HL-60 (cell line): ENCODE measurements around the gene HIGD1A.

Source experiments
- DNase-seq, 2 experiments: peaks; one replicate each; pipeline ENCODE4 v3.0.0-alpha.2; 2010 to 2020; ENCODE audit warnings: low read depth in 1 of 2, low spot score in 1 of 2
- H3K27ac ChIP-seq: fragments of 250-450 bp; sonication (Bioruptor Pico); replicated peaks from 2 replicates; pipeline ENCODE4 v1.5.1; 2020; ENCODE audit warnings: mild to moderate bottlenecking, moderate library complexity
- H3K27me3 ChIP-seq: fragments of 250-450 bp; sonication (Bioruptor Pico); 2 replicates; pipeline ENCODE4 v1.5.1; 2021; ENCODE audit warnings: mild to moderate bottlenecking, moderate library complexity; ENCODE audit not compliant: insufficient read depth, poor library complexity, severe bottlenecking
- H3K4me3 ChIP-seq: replicated peaks from 2 replicates; pipeline ENCODE4 v1.5.1; 2011; ENCODE audit warnings: mild to moderate bottlenecking, control low read depth, low read length; ENCODE audit not compliant: insufficient read depth
- GABPA ChIP-seq: IDR thresholded peaks from 2 replicates; pipeline ENCODE4 v1.6.1; 2012; ENCODE audit warnings: low read depth
- POLR2AphosphoS5 ChIP-seq: IDR thresholded peaks from 2 replicates; pipeline ENCODE4 v1.6.1; 2012; ENCODE audit warnings: low read depth
- SPI1 ChIP-seq: IDR thresholded peaks from 2 replicates; pipeline ENCODE4 v1.6.1; 2012; ENCODE audit warnings: low read depth, mild to moderate bottlenecking, borderline replicate concordance
- TF ChIP-seq, protein P1 (sequence below): IDR thresholded peaks from one replicate; pipeline ENCODE4 v1.5.1; 2011; ENCODE audit warnings: low read length, control low read depth, inconsistent platforms; ENCODE audit not compliant: insufficient read depth
- TF ChIP-seq, protein P2 (sequence below): IDR thresholded peaks from 2 replicates; pipeline ENCODE4 v1.6.1; 2012; ENCODE audit warnings: low read depth; ENCODE audit not compliant: insufficient replicate concordance

HIGD1A gene

DNA sequence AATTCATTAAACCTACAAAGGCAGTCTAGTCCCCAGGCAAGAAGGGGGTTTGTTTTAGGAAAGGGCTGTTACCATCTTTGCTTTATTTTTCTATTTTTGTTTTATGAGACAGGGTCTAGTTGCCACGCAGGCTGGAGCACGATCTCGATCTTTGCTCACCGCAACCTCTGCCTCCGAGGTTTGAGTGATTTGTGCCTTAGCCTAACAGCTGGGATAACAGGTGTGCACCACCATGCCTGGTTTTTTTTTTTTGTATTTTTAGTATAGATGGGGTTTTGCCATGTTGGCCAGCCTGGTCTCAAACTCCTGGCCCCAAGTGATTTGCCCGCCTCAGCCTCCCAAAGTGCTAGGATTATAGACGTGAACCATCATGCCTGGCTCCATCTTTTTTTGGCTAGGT lies 4.9 kb downstream of the HIGD1A start:
- no peak for DNase-seq
- Histone ChIP-seq H3K4me3 (no peak overlapping the region), H3K27ac (no peak overlapping the region), H3K27me3 (no peaks in the 10 kb centered on the region)
- TF ChIP-seq, protein P1, sequence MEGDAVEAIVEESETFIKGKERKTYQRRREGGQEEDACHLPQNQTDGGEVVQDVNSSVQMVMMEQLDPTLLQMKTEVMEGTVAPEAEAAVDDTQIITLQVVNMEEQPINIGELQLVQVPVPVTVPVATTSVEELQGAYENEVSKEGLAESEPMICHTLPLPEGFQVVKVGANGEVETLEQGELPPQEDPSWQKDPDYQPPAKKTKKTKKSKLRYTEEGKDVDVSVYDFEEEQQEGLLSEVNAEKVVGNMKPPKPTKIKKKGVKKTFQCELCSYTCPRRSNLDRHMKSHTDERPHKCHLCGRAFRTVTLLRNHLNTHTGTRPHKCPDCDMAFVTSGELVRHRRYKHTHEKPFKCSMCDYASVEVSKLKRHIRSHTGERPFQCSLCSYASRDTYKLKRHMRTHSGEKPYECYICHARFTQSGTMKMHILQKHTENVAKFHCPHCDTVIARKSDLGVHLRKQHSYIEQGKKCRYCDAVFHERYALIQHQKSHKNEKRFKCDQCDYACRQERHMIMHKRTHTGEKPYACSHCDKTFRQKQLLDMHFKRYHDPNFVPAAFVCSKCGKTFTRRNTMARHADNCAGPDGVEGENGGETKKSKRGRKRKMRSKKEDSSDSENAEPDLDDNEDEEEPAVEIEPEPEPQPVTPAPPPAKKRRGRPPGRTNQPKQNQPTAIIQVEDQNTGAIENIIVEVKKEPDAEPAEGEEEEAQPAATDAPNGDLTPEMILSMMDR, result no peak
- TF ChIP-seq POLR2AphosphoS5, result no peak
- TF ChIP-seq GABPA, result no peak
- TF ChIP-seq, protein P2, sequence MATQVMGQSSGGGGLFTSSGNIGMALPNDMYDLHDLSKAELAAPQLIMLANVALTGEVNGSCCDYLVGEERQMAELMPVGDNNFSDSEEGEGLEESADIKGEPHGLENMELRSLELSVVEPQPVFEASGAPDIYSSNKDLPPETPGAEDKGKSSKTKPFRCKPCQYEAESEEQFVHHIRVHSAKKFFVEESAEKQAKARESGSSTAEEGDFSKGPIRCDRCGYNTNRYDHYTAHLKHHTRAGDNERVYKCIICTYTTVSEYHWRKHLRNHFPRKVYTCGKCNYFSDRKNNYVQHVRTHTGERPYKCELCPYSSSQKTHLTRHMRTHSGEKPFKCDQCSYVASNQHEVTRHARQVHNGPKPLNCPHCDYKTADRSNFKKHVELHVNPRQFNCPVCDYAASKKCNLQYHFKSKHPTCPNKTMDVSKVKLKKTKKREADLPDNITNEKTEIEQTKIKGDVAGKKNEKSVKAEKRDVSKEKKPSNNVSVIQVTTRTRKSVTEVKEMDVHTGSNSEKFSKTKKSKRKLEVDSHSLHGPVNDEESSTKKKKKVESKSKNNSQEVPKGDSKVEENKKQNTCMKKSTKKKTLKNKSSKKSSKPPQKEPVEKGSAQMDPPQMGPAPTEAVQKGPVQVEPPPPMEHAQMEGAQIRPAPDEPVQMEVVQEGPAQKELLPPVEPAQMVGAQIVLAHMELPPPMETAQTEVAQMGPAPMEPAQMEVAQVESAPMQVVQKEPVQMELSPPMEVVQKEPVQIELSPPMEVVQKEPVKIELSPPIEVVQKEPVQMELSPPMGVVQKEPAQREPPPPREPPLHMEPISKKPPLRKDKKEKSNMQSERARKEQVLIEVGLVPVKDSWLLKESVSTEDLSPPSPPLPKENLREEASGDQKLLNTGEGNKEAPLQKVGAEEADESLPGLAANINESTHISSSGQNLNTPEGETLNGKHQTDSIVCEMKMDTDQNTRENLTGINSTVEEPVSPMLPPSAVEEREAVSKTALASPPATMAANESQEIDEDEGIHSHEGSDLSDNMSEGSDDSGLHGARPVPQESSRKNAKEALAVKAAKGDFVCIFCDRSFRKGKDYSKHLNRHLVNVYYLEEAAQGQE, result no peak
- TF ChIP-seq SPI1, result no peak

GRCh38 chr3:42796332-42796885 lies 7.9 kb downstream of the HIGD1A start:
- Histone ChIP-seq H3K27me3 (no peaks in the 10 kb centered on the region), H3K27ac (no peak overlapping the region), H3K4me3 (no peak overlapping the region)
- DNase-seq, result no peak
- TF ChIP-seq, protein P2, result no peak
- TF ChIP-seq, protein P1, result no peak
- TF ChIP-seq POLR2AphosphoS5, result no peak
- TF ChIP-seq GABPA, result no peak
- no peak for TF ChIP-seq SPI1

DNA sequence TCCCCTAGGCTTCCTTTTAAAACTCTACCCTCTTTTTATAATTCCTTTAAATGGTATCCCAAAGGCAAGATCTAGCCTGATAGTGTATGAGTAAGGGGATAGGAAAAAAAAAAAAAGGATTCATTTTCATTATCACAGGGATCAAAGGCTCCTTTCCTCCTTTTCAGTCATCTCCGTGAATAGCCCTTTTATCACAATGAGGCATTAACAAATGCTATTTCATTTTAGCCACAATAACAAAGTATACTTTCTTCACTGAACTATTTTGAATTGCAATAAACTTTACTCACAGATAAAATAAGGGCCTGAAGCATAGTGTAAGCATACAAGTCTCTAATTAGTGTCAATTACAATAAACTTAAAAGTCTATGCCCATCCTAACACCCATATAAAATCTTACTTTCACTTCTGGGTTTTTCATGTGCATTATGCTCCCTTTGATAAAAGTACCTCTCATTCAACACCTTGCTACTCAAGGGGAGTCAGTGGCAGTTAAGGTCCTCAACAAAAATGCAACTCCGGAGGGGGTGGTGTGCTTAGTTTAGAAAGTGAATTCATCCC lies 8.6 kb downstream of the HIGD1A start:
- no peak overlapping the region for H3K4me3 ChIP-seq
- TF ChIP-seq, protein P1, result no peak
- TF ChIP-seq, protein P2, result no peak
- TF ChIP-seq GABPA (no peak), SPI1 (no peak), POLR2AphosphoS5 (no peak)
- DNase-seq, result no peak
- H3K27ac ChIP-seq, result no peak overlapping the region
- H3K27me3 ChIP-seq, result no peaks in the 10 kb centered on the region
